Measurements from ENCODE around the gene PNRC1. TPM values are rescaled to one million over a fixed set of nuclear protein-coding genes. Genes with fewer than 3 reads are reported as not detected.
"Not testable (repeated sequence)": the region's sequence is repeated elsewhere in the genome, so short reads cannot be mapped to it uniquely, and the experiment has no call there.

PNRC1 gene
- total and polyA plus RNA-seq, 4 donors = 54.9 to 329 (median 141) TPM

- Histone ChIP-seq H3K4me3 (no peak overlapping the region), H3K4me1 (ENCODE audit: control insufficient read depth in 5 of 5, insufficient read depth in 5 of 5, low read length in 5 of 5) (peaks cover 0 to 13% (median 3%) of the 10 kb centered on the region in 5 donors), H3K9me3 (ENCODE audit: control insufficient read depth in 4 of 4, insufficient read depth in 3 of 4, low read length in 3 of 4) (peaks cover 0 to 2% (median 0%) of the 10 kb centered on the region in 4 donors), H3K27me3 (ENCODE audit: control insufficient read depth in 3 of 3, insufficient read depth in 3 of 3, low read length in 2 of 3) (no peaks in the 10 kb centered on the region), H3K9ac (ENCODE audit: insufficient read depth in 1 of 2, low read length in 2 of 2) (no peak overlapping the region), H3K27ac (ENCODE audit: low read depth in 1 of 2, low read length in 1 of 2) (no peak overlapping the region), H3K36me3 (ENCODE audit: control insufficient read depth in 4 of 4, insufficient read depth in 4 of 4, low read length in 4 of 4) (no peaks in the 10 kb centered on the region)
- no peak for ATAC-seq (ENCODE audit: insufficient read depth, low FRiP score)
- no peak for TF ChIP-seq CTCF (IDR thresholded peaks at IDR 0.05; ENCODE audit: control extremely low read depth, extremely low read depth)
- DNase-seq = no peak
- WGBS, 2 donors = 91 to 96% methylated on average over 4 of the region's 4 CpGs
Measured at GRCh38 chr6:89120371-89120770, 39.8 kb downstream of the PNRC1 start.

DNA sequence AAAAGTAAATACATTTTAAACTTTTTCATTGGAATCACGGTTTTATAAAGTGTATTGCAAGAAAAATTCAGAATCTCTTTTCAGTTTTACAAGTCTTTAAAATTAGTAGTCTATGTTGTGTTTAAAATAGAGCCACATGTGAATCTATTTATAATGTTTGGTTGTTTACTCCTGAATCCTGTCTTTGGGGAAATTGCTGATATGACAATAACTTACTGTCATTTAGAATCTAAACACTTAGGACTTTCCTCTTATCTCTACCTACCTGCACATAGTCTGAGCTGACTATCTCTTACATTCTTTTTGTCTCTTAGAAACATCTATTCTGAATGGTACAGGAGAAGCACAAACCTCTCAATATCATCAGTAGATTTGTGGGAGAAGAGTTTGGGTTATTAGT lies 41.4 kb downstream of the PNRC1 start:
- Histone ChIP-seq H3K9me3 (ENCODE audit: control insufficient read depth in 4 of 4, insufficient read depth in 3 of 4, low read length in 3 of 4) (peaks cover 0 to 2% (median 0%) of the 10 kb centered on the region in 4 donors), H3K4me1 (ENCODE audit: control insufficient read depth in 5 of 5, insufficient read depth in 5 of 5, low read length in 5 of 5) (peaks cover 0 to 1% (median 1%) of the 10 kb centered on the region in 5 donors), H3K27me3 (ENCODE audit: control insufficient read depth in 3 of 3, insufficient read depth in 3 of 3, low read length in 2 of 3) (no peaks in the 10 kb centered on the region), H3K4me3 (no peak overlapping the region), H3K27ac (ENCODE audit: low read depth in 1 of 2, low read length in 1 of 2) (no peak overlapping the region), H3K36me3 (ENCODE audit: control insufficient read depth in 4 of 4, insufficient read depth in 4 of 4, low read length in 4 of 4) (no peaks in the 10 kb centered on the region), H3K9ac (ENCODE audit: insufficient read depth in 1 of 2, low read length in 2 of 2) (no peak overlapping the region)
- no peak for ATAC-seq (ENCODE audit: insufficient read depth, low FRiP score)
- 89 to 94% methylated on average over 1 of the region's 1 CpG for WGBS, 2 donors
- DNase-seq = no peak
- no peak for TF ChIP-seq CTCF (IDR thresholded peaks at IDR 0.05; ENCODE audit: control extremely low read depth, extremely low read depth)

GRCh38 chr6:89122625-89123024 lies 42.1 kb downstream of the PNRC1 start:
- no peaks in the 10 kb centered on the region for H3K36me3 ChIP-seq (ENCODE audit: control insufficient read depth in 4 of 4, insufficient read depth in 4 of 4, low read length in 4 of 4)
- ATAC-seq (ENCODE audit: insufficient read depth, low FRiP score) (no peak), DNase-seq (peak in 2 of 3 donors; percentile 26 to 57)
- H3K9me3 ChIP-seq (ENCODE audit: control insufficient read depth in 4 of 4, insufficient read depth in 3 of 4, low read length in 3 of 4) = peaks cover 0 to 1% (median 0%) of the 10 kb centered on the region in 4 donors
- no peak overlapping the region for H3K9ac ChIP-seq (ENCODE audit: insufficient read depth in 1 of 2, low read length in 2 of 2)
- H3K4me3 ChIP-seq = no peak overlapping the region
- no peaks in the 10 kb centered on the region for H3K27me3 ChIP-seq (ENCODE audit: control insufficient read depth in 3 of 3, insufficient read depth in 3 of 3, low read length in 2 of 3)
- H3K4me1 ChIP-seq (ENCODE audit: control insufficient read depth in 5 of 5, insufficient read depth in 5 of 5, low read length in 5 of 5) = peaks cover 0 to 1% (median 0%) of the 10 kb centered on the region in 5 donors
- H3K27ac ChIP-seq (ENCODE audit: low read depth in 1 of 2, low read length in 1 of 2) = no peak overlapping the region
- TF ChIP-seq CTCF (IDR thresholded peaks at IDR 0.05; ENCODE audit: control extremely low read depth, extremely low read depth) = peak; percentile 12

- not testable (repeated sequence) for H3K4me1 ChIP-seq (ENCODE audit: control insufficient read depth in 5 of 5, insufficient read depth in 5 of 5, low read length in 5 of 5); H3K9me3 ChIP-seq (ENCODE audit: control insufficient read depth in 4 of 4, insufficient read depth in 3 of 4, low read length in 3 of 4); H3K4me3 ChIP-seq; H3K36me3 ChIP-seq (ENCODE audit: control insufficient read depth in 4 of 4, insufficient read depth in 4 of 4, low read length in 4 of 4); H3K27ac ChIP-seq (ENCODE audit: low read depth in 1 of 2, low read length in 1 of 2); ATAC-seq (ENCODE audit: insufficient read depth, low FRiP score); H3K9ac ChIP-seq (ENCODE audit: insufficient read depth in 1 of 2, low read length in 2 of 2); H3K27me3 ChIP-seq (ENCODE audit: control insufficient read depth in 3 of 3, insufficient read depth in 3 of 3, low read length in 2 of 3); DNase-seq
- 62 to 76% methylated on average over 2 of the region's 2 CpGs for WGBS, 2 donors
Measured at GRCh38 chr6:89128256-89128671, 47.7 kb downstream of the PNRC1 start.

Measured in lung (tissue), 12 donors.